ENCODE data around the gene SACS. TPM values are rescaled to one million over a fixed set of nuclear protein-coding genes. Genes with fewer than 3 reads are reported as not detected.

Gene SACS
- total and polyA plus RNA-seq, 2 donors (not counting 1 experiment from before 2014, with no cell fraction given) = 6.8 to 21.4 TPM

DNA sequence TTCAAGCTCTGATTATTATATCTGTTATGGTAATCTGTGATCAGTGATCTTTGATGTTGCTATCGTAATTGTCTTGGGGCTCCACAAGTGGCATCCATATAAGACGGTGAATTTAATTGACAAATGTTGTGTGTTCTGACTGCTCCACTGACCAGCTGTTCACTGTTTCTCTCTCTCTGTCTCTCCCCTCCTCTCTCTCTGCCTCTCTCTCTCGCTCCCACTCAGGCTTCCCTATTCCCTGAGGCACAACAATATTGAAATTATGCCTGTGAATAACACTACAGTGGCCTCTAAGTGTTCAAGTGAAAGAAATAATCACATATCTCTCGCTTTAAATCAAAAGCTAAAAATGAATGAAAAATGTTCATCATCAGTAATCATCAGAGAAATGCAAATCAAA is 4.4 kb upstream of the SACS start:
- H3K9me3 Mint-ChIP-seq (ENCODE audit: insufficient read depth) = no peaks in the 10 kb centered on the region
- H3K27ac ChIP-seq (ENCODE audit: low read length in 2 of 2) = no peak overlapping the region
- H3K9me3 ChIP-seq (ENCODE audit: control extremely low read depth in 1 of 3, control insufficient read depth in 2 of 3, insufficient read depth in 1 of 3, low read length in 2 of 3) = no peaks in the 10 kb centered on the region
- no peak for DNase-seq
- CTCF ChIA-PET = no interaction called here
- H3K27me3 ChIP-seq (replicated peaks in 1 of 4; ENCODE audit: control extremely low read depth in 1 of 4, control insufficient read depth in 3 of 4, insufficient read depth in 4 of 4, low read length in 3 of 4) = peaks cover 0 to 11% (median 7%) of the 10 kb centered on the region in 4 experiments
- no peak overlapping the region for H3K4me2 ChIP-seq (replicated peaks; ENCODE audit: low read depth, low read length, poor library complexity, severe bottlenecking)
- H3K4me1 Mint-ChIP-seq = peaks cover 11% of the 10 kb centered on the region
- no peaks in the 10 kb centered on the region for H3K36me3 ChIP-seq (replicated peaks in 1 of 2; ENCODE audit: control extremely low read depth in 1 of 2, control insufficient read depth in 1 of 2, extremely low read depth in 1 of 2, insufficient read depth in 2 of 2, low read length in 1 of 2)
- H3K27me3 Mint-ChIP-seq = peaks cover 32% of the 10 kb centered on the region
- WGBS (ENCODE audit: insufficient coverage) = no CpG with 5 or more reads among the region's 4 CpGs
- no peaks in the 10 kb centered on the region for H4K20me1 ChIP-seq (ENCODE audit: control insufficient read depth, insufficient read depth, low read length, poor library complexity, severe bottlenecking)
- ATAC-seq (ENCODE audit: low read depth) = no peak
- no peak overlapping the region for H3K27ac Mint-ChIP-seq
- no peak overlapping the region for H3K9ac ChIP-seq (ENCODE audit: low read length)
- POLR2A ChIA-PET = no interaction called here
- H3K79me2 ChIP-seq (ENCODE audit: control insufficient read depth, insufficient read depth, low read length) = no peaks in the 10 kb centered on the region
- TF ChIP-seq, protein P1, sequence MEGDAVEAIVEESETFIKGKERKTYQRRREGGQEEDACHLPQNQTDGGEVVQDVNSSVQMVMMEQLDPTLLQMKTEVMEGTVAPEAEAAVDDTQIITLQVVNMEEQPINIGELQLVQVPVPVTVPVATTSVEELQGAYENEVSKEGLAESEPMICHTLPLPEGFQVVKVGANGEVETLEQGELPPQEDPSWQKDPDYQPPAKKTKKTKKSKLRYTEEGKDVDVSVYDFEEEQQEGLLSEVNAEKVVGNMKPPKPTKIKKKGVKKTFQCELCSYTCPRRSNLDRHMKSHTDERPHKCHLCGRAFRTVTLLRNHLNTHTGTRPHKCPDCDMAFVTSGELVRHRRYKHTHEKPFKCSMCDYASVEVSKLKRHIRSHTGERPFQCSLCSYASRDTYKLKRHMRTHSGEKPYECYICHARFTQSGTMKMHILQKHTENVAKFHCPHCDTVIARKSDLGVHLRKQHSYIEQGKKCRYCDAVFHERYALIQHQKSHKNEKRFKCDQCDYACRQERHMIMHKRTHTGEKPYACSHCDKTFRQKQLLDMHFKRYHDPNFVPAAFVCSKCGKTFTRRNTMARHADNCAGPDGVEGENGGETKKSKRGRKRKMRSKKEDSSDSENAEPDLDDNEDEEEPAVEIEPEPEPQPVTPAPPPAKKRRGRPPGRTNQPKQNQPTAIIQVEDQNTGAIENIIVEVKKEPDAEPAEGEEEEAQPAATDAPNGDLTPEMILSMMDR (IDR thresholded peaks at IDR 0.05) = no peak
- no peak for TF ChIP-seq EZH2 (IDR thresholded peaks at IDR 0.05; ENCODE audit: borderline replicate concordance, insufficient read depth, low read depth, low read length, poor library complexity, severe bottlenecking)
- H3K4me3 ChIP-seq (ENCODE audit: control extremely low read depth in 1 of 5, extremely low read depth in 1 of 5, insufficient read depth in 1 of 5, low read depth in 2 of 5, low read length in 4 of 5) = no peak overlapping the region
- no peak overlapping the region for H3K4me3 Mint-ChIP-seq
- no peak overlapping the region for H2AFZ ChIP-seq (ENCODE audit: insufficient read depth, low read depth, low read length, poor library complexity, severe bottlenecking)
- intact Hi-C loops (cut with micrococcal nuclease) = no loop called here
- H3K4me1 ChIP-seq (ENCODE audit: control insufficient read depth in 2 of 2, insufficient read depth in 2 of 2, low read length in 2 of 2) = peaks cover 6% of the 10 kb centered on the region in 2 donors

DNA sequence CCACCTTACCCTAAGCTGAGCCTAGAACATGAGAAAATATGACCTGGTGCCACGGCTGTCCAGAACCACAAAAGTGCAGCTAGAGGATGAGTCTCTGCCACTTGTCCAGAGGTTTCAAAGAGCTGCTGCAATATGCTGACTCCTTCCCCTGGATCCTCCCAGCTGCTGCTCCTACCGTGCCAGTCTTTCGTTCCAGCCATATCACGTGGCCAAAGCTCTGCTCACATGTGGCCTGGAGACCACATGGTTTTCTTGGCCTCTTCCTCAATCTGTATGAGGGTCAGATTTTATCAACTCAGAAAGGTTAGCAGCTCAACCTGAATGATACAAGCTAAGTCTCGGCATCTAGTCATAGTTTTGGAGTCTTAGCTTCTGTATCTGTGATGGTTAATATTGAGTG is 3.2 kb upstream of the SACS start:
- CTCF ChIA-PET = no interaction called here
- H3K36me3 ChIP-seq (replicated peaks in 1 of 2; ENCODE audit: control extremely low read depth in 1 of 2, control insufficient read depth in 1 of 2, extremely low read depth in 1 of 2, insufficient read depth in 2 of 2, low read length in 1 of 2) = no peaks in the 10 kb centered on the region
- POLR2A ChIA-PET = no interaction called here
- H3K79me2 ChIP-seq (ENCODE audit: control insufficient read depth, insufficient read depth, low read length) = no peaks in the 10 kb centered on the region
- no peaks in the 10 kb centered on the region for H4K20me1 ChIP-seq (ENCODE audit: control insufficient read depth, insufficient read depth, low read length, poor library complexity, severe bottlenecking)
- peaks cover 0 to 16% (median 13%) of the 10 kb centered on the region in 4 experiments for H3K27me3 ChIP-seq (replicated peaks in 1 of 4; ENCODE audit: control extremely low read depth in 1 of 4, control insufficient read depth in 3 of 4, insufficient read depth in 4 of 4, low read length in 3 of 4)
- TF ChIP-seq, protein P1 (IDR thresholded peaks at IDR 0.05) = no peak
- TF ChIP-seq EZH2 (IDR thresholded peaks at IDR 0.05; ENCODE audit: borderline replicate concordance, insufficient read depth, low read depth, low read length, poor library complexity, severe bottlenecking) = no peak
- no peak overlapping the region for H2AFZ ChIP-seq (ENCODE audit: insufficient read depth, low read depth, low read length, poor library complexity, severe bottlenecking)
- H3K4me1 ChIP-seq (ENCODE audit: control insufficient read depth in 2 of 2, insufficient read depth in 2 of 2, low read length in 2 of 2) = peaks cover 6% of the 10 kb centered on the region in 2 donors
- 88% methylated on average over 5 of the region's 5 CpGs for WGBS (ENCODE audit: insufficient coverage)
- H3K27ac Mint-ChIP-seq = no peak overlapping the region
- intact Hi-C loops (cut with micrococcal nuclease) = no loop called here
- no peak overlapping the region for H3K27ac ChIP-seq (ENCODE audit: low read length in 2 of 2)
- no peak overlapping the region for H3K4me2 ChIP-seq (replicated peaks; ENCODE audit: low read depth, low read length, poor library complexity, severe bottlenecking)
- H3K9ac ChIP-seq (ENCODE audit: low read length) = no peak overlapping the region
- H3K4me1 Mint-ChIP-seq = peaks cover 11% of the 10 kb centered on the region
- no peaks in the 10 kb centered on the region for H3K9me3 ChIP-seq (ENCODE audit: control extremely low read depth in 1 of 3, control insufficient read depth in 2 of 3, insufficient read depth in 1 of 3, low read length in 2 of 3)
- no peak for ATAC-seq (ENCODE audit: low read depth)
- H3K4me3 Mint-ChIP-seq = no peak overlapping the region
- H3K4me3 ChIP-seq (ENCODE audit: control extremely low read depth in 1 of 5, extremely low read depth in 1 of 5, insufficient read depth in 1 of 5, low read depth in 2 of 5, low read length in 4 of 5) = no peak overlapping the region
- H3K9me3 Mint-ChIP-seq (ENCODE audit: insufficient read depth) = no peaks in the 10 kb centered on the region
- no peak for DNase-seq
- peaks cover 39% of the 10 kb centered on the region for H3K27me3 Mint-ChIP-seq
